Heart left ventricle (tissue), 16 donors: ENCODE measurements around the gene HDHD3. TPM values are rescaled to one million over a fixed set of nuclear protein-coding genes. Genes with fewer than 3 reads are reported as not detected.
"Not testable (repeated sequence)": the region's sequence is repeated elsewhere in the genome, so short reads cannot be mapped to it uniquely, and the experiment has no call there.

ENCODE experiments used
- ATAC-seq, 4 donors: fragments of 200-7000 bp; cut with Tn5 transposase; one replicate each; pipeline ENCODE4 v1.9.1; 2020 to 2022; ENCODE audit warnings: moderate library complexity in 4 of 4, mild to moderate bottlenecking in 3 of 4, moderate number of reproducible peaks in 1 of 4
- DNase-seq, 5 donors: peaks; one replicate each; pipeline ENCODE4 v3.0.0-alpha.2; 2020
- H3K27ac ChIP-seq, 12 donors: fragments of 200-600 bp; sonication (generic) in 4 of 12; one replicate each; pipeline versions ENCODE4 v1.5.0 to v1.8.0; 2016 to 2022; ENCODE audit warnings: mild to moderate bottlenecking in 2 of 12
- H3K27me3 ChIP-seq, 9 donors: fragments of 200-600 bp; sonication (generic) in 2 of 9; one replicate each; pipeline versions ENCODE4 v1.5.1 to v1.8.0; 2016 to 2022; ENCODE audit warnings: mild to moderate bottlenecking in 3 of 9
- H3K36me3 ChIP-seq, 9 donors: fragments of 200-600 bp; sonication (generic) in 2 of 9; one replicate each; pipeline versions ENCODE4 v1.5.0 to v1.8.0; 2018 to 2022; ENCODE audit warnings: mild to moderate bottlenecking in 2 of 9
- H3K4me1 ChIP-seq, 12 donors: fragments of 200-600 bp; sonication (generic) in 4 of 12; one replicate each; pipeline versions ENCODE4 v1.5.0 to v1.8.0; 2016 to 2022; ENCODE audit warnings: mild to moderate bottlenecking in 3 of 12
- H3K4me3 ChIP-seq, 12 donors: fragments of 200-600 bp; sonication (generic) in 4 of 12; one replicate each; pipeline versions ENCODE4 v1.5.0 to v1.8.0; 2017 to 2022; ENCODE audit warnings: mild to moderate bottlenecking in 9 of 12, moderate library complexity in 4 of 12
- H3K9me3 ChIP-seq, 12 donors: fragments of 200-600 bp; sonication (generic) in 4 of 12; one replicate each; pipeline versions ENCODE4 v1.5.0 to v1.8.0; 2016 to 2022; ENCODE audit warnings: mild to moderate bottlenecking in 1 of 12
- CTCF ChIP-seq, 12 donors: fragments of 200-600 bp; sonication (generic) in 4 of 12; IDR thresholded peaks; one replicate each; pipeline versions ENCODE4 v1.5.0 to v1.8.0; 2018 to 2022; ENCODE audit warnings: antibody characterized with exemption in 12 of 12, mild to moderate bottlenecking in 5 of 12
- POLR2A ChIP-seq, 2 donors: fragments of 450-650 bp; IDR thresholded peaks; one replicate each; pipeline ENCODE4 v1.6.1; 2017; ENCODE audit warnings: antibody characterized with exemption in 2 of 2, mild to moderate bottlenecking in 2 of 2, moderate library complexity in 2 of 2
- WGBS, 4 donors: extraction: QIAGEN DNeasy Blood & Tissue Kit in 2 of 4; methylation state at CpG; one replicate each; pipeline versions ENCODE4 v1.1.5 to v1.1.7; 2013 to 2018; 5-methylcytosine and 5-hydroxymethylcytosine counted together
- intact Hi-C, 10 donors: fragments of 100-400 bp; cut with DNase I; formaldehyde crosslinking; loops; one replicate each; pipeline versions ENCODE4 v1.11.1 to v1.14.2; 2022
- polyA plus RNA-seq, 2 donors: library from polyadenylated mRNA; stranded (reverse); fragments of 200-250 nt; gene quantifications; one replicate each; pipeline ENCODE4 v1.2.3, GENCODE V29; 2013
- total RNA-seq, 9 donors: library from RNA; depleted of rRNA in 2 of 9; stranded (reverse); fragments of >200 nt in 2 of 9; fragmentation: NEBNext Ultra II Directional in 3 of 9; extraction: Animal tissue kit (Norgen Biotek cat#: 25700) in 3 of 9; gene quantifications; one replicate each; pipeline versions ENCODE4 v1.1.0 to v1.2.4, GENCODE V29; 2016 to 2023
- donor health status: ischemic (EF 13 %, LVEDD 7.1; RV severe dilation, severe dysfunction).
- donor health status: healthy with polysubstance abuse.
- donor health status: DM: no; HTN: yes; CAD: no.
- donor health status: DM: no; HTN: no; CAD: no.
- donor health status: ischemic (EF 25% LVEDD 6.9; RV normal size, moderate dysfunction).
- donor health status: ischemic (EF 25% LVEDD 5.7; RV mildly dilated, moderate dysfunction).
- donor health status: healthy.
- donor health status: DM: yes; HTN: yes; CAD: no.
- donor health status: ischemic (EF 35%, LVEDD 5.7; RV mildly dilated, moderate dysfunction).
- donor health status: nonischemic (EF 11% LVEDD 7.7; RV severe dilation, severe dysfunction).
- donor health status: DM: yes; HTN: yes; CAD: no.
- donor health status: PGD.
- donor health status: ischemic (EF 29% LVEDD 5.4; RV normal size, mild dysfunction).
- donor health status: nonischemic (EF 23%, LVEDD 6.1; RV moderate dilation, normal function).

HDHD3 gene
- total and polyA plus RNA-seq, 11 donors, result 11.7 to 53.8 (median 19.4) TPM

GRCh38 chr9:113387560-113388230 is 10.9 kb upstream of the HDHD3 start:
- H3K9me3 ChIP-seq, result no peaks in the 10 kb centered on the region
- H3K36me3 ChIP-seq, result peaks cover 3 to 70% (median 60%) of the 10 kb centered on the region in 9 donors
- ATAC-seq (no peak), DNase-seq (no peak)
- H3K27me3 ChIP-seq, result no peaks in the 10 kb centered on the region
- H3K4me1 ChIP-seq, result no peaks in the 10 kb centered on the region
- intact Hi-C loops, result no loop called here
- WGBS, 4 donors, result 77 to 92% (median 86%) methylated on average over 8 to 9 of the region's 9 CpGs
- TF ChIP-seq POLR2A (IDR thresholded peaks at IDR 0.05), result no peak
- TF ChIP-seq CTCF (IDR thresholded peaks at IDR 0.05), result no peak
- H3K4me3 ChIP-seq, result no peak overlapping the region
- H3K27ac ChIP-seq, result no peak overlapping the region

DNA sequence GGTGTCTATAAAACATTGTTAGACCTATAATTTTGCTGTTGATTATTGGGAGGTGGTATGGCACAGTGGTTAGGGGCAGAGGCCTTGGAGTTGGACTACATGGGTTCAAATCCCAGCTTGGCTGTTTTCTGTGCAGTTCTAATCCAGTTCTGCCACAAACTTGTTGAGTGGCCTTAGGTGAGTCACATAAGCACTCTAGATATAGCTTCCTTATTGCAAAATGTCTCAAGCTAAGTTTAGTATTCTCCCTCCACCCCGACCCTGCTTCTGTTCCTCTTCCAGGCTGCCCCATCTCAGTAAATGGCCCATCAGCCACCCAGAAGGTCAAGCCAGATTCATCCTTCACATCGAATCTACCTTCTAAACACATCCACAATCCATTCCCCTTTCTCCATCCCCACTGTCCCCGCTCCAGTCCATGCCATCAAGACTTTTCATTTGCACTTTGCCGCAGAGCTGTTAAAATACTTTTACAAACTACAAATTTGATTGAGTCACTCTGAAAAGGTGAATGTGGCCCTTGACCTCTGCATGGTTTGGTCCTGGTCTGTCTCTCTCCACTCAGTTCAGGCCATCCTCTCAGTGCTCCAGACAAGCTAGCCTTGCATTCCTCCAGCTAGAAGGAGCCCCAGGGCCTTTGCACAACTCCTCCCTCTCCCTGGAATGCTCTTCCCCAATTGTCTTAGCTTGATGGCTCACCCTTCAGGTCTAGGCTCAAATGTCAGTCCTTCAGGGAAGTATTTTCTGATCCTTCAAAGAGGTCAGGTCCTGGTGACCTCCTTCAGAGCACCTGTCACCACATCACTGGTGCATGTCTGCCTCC is 10.0 kb upstream of the HDHD3 start:
- ATAC-seq (peak in 1 of 4 donors; percentile 17), DNase-seq (no peak)
- intact Hi-C loops, result no loop called here
- Histone ChIP-seq H3K4me1 (no peaks in the 10 kb centered on the region), H3K9me3 (no peaks in the 10 kb centered on the region), H3K4me3 (no peak overlapping the region), H3K36me3 (peaks cover 3 to 61% (median 55%) of the 10 kb centered on the region in 9 donors), H3K27ac (no peak overlapping the region), H3K27me3 (no peaks in the 10 kb centered on the region)
- TF ChIP-seq CTCF (IDR thresholded peaks at IDR 0.05) (no peak), POLR2A (IDR thresholded peaks at IDR 0.05) (no peak)
- WGBS, 4 donors, result 91 to 97% (median 93%) methylated on average over 4 of the region's 4 CpGs

- 91 to 97% (median 93%) methylated on average over 8 of the region's 8 CpGs for WGBS, 4 donors
- Histone ChIP-seq H3K9me3 (no peaks in the 10 kb centered on the region), H3K4me1 (peaks cover 0 to 5% (median 0%) of the 10 kb centered on the region in 12 donors), H3K4me3 (no peak overlapping the region), H3K36me3 (peaks cover 0 to 13% (median 7%) of the 10 kb centered on the region in 9 donors), H3K27ac (no peak overlapping the region), H3K27me3 (no peaks in the 10 kb centered on the region)
- DNase-seq (no peak), ATAC-seq (no peak)
- no peak for TF ChIP-seq CTCF (IDR thresholded peaks at IDR 0.05)
- TF ChIP-seq POLR2A (IDR thresholded peaks at IDR 0.05), result no peak
- intact Hi-C loops, result no loop called here
Observed at GRCh38 chr9:113381909-113382411, 5.2 kb upstream of the HDHD3 start.

- H3K4me1 ChIP-seq, ATAC-seq, H3K27me3 ChIP-seq, intact Hi-C loops, H3K36me3 ChIP-seq, H3K27ac ChIP-seq, H3K9me3 ChIP-seq, H3K4me3 ChIP-seq, DNase-seq: not testable (repeated sequence)
- WGBS, 4 donors, result 81 to 92% (median 88%) methylated on average over 7 of the region's 7 CpGs
Observed at GRCh38 chr9:113381441-113381840, 4.7 kb upstream of the HDHD3 start.
